GM21737 (cell line): ENCODE results near the gene AQP9.

ENCODE experiments used
- ATAC-seq: cut with Tn5 transposase; IDR thresholded peaks from one replicate; pipeline ENCODE4 v1.9.1; 2021; ENCODE audit warnings: mild to moderate bottlenecking, moderate library complexity; ENCODE audit not compliant: unreplicated experiment

AQP9 gene

GRCh38 chr15:58139989-58140522 lies 1.9 kb downstream of the AQP9 start:
- ATAC-seq = no peak

GRCh38 chr15:58141894-58142293 lies 3.7 kb downstream of the AQP9 start:
- ATAC-seq = no peak

- no peak for ATAC-seq
Measured at GRCh38 chr15:58142827-58143461, 4.8 kb downstream of the AQP9 start.

GRCh38 chr15:58145606-58146005 lies 7.4 kb downstream of the AQP9 start:
- no peak for ATAC-seq

DNA sequence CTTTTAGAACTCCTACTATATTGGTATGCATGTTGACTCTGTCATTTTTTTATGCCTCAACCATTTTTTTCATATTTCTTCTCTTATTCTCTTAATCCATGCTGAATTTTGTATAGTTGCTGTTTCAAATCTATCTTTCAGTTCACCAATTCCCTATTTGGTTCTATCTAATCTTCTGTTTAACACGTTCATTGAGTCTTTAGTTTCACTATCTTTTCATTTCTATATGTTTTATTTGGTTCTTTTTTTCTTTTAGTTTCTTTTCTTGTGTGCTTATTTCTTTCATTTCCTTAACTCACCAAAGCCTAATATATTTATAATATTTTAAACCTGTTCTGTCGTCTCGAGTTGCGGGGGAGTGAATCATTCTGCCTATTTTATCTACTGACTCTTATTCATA lies 8.0 kb downstream of the AQP9 start:
- ATAC-seq = no peak

- ATAC-seq = no peak
Measured at GRCh38 chr15:58146749-58147148, 8.6 kb downstream of the AQP9 start.

GRCh38 chr15:58147171-58147611 lies 9.0 kb downstream of the AQP9 start:
- ATAC-seq = no peak

DNA sequence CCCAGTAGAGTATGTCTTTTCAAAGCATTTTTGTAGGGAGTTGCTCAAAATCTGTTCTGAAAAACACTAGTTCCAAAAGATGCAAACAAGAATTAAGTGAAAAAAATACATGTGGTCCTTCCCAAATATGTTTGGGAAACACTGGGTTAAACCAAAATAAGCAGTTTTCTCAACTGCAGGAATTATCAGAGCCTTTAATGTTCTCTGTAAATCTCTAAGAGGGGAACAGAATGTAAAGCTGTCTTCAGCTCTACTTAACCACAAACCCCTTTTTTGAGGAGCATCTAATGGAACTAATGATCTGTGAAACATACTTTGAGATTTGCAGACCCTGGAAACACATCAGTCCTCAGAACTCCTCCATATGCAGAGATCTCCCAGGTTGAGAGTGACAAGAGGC lies 9.9 kb downstream of the AQP9 start:
- ATAC-seq = no peak

- no peak for ATAC-seq
Measured at GRCh38 chr15:58148633-58149445, 10.7 kb downstream of the AQP9 start.

GRCh38 chr15:58154769-58155168 lies 16.6 kb downstream of the AQP9 start:
- ATAC-seq = no peak

DNA sequence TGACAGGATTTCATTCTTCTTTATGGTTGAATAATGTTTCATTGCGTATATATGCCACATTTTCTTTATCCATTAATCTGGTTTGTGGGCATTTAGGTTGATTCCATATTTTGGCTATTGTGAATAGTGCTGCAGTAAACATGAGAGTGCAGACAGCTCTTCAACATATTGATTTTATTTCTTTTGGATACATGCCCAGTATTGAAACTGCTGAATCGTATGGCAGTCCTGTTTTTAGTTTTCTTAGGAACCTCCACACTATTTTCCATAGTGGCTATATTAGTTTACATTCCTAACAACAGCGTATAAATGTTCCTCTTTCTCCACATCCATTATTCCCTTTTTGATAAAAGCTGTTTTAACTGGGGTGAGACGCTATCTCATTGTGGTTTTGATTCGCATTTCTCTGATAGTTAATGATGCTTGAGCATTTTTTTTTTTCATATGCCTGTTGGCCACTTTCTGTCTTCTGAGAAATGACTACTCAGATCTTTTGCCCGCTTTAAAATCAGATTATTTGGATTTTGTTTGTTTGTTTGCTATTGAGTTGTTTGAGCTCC lies 21.7 kb downstream of the AQP9 start:
- no peak for ATAC-seq

DNA sequence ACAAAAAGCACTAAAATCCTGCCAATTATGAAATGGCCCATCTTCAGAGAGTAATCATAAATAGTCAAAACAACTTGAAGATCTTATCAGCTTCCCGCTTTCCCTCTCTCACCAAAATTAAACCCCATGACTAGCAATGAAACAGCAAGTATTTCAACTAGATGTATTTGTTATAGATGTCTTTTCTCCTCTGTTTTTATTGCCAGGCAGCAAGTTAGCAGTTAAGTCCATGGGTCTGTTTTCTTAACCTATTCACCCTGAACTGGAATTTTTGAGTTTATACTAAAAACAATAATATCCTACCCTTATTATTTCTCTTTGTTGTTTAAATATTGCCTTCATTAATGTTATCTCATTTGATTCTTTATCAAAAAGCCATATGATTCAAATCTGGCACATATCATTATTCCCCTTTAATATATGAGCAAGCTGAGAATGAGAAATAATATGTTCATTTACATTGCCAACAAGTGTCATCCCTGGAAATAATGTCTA lies 23.3 kb downstream of the AQP9 start:
- no peak for ATAC-seq

DNA sequence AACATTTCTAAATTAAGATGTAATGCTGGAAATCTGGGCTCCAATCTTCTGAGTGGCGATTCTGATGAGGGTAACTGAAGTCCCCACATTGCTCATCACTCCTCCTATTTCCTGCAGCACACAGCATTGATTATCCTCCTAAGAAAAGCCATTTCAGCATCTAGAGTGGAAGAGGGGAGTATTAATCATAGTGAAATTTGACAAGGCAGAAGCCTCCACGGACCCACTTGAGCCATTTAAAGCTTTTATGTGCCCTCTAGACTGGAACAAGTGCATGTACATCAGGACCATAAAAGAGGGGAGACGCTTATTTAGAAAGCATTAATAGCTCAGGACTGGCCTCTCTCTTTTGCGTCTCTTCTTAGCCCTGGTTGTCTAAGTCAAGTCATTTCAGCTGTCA lies 25.8 kb downstream of the AQP9 start:
- no peak for ATAC-seq

DNA sequence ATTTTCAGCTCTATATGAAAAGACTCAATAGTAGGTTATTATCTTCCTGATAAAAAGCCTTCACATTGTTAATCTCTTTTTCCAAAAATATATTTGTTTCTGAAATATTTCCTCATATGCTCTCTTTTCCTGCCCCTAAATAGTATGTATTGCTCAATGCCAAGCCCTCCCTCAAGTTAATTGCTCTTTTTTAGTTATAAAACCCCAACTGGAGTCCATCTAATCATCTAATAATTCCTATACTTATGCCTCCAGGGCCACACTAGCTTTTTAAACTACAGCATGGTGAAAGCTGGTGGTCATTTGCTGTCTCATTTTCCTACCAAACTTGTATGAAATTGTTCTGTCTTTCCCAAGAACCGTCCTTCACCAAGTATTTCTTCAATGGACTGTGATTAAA lies 26.7 kb downstream of the AQP9 start:
- ATAC-seq = no peak

DNA sequence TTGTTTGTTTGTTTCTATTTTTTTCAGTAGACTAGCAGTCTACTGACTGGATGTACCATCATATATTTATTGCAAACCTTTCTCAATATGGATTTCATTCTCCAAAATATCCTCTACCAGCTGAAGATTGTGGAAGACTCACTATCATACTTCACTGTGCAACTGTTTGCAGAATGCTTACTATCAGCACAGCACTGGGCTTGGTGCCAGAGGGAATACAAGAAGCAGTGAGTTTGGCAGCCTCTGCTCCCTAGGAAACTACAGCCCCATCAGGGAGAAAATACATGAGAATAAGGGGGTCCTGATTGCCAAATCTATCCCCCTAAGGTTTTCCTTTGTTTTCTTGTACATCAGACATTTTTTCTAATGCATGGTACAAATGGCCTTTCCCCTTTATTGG lies 27.5 kb downstream of the AQP9 start:
- ATAC-seq = no peak

DNA sequence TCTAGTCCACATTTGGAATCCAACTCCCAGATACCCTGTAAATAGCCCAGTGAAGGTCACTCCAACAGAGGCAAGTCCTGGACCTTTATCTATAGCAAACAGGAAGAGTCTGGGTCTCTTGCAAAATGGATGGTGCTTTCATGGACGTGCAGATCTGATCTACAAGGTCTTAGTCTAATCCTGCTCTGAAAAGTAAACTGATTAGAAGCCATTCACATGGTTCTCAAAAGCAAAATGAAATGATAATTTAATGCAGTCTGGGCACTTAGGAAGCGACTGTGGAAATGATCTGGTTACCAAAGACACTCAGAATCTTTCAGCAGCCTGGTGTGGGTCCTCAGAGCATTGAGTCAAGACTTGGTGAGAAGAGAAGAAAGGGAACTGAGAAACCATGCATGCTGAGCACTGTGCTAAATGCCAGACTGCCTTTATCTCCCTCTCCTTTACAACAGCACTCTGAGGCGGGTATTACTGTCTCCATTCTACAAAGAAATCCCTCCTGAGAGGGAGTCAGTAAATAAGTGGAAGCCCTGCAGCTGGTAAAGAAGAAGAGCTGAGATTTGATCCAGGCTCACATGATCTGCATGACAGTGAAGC lies 29.0 kb downstream of the AQP9 start:
- ATAC-seq = no peak

GRCh38 chr15:58169934-58170333 lies 31.8 kb downstream of the AQP9 start:
- no peak for ATAC-seq

DNA sequence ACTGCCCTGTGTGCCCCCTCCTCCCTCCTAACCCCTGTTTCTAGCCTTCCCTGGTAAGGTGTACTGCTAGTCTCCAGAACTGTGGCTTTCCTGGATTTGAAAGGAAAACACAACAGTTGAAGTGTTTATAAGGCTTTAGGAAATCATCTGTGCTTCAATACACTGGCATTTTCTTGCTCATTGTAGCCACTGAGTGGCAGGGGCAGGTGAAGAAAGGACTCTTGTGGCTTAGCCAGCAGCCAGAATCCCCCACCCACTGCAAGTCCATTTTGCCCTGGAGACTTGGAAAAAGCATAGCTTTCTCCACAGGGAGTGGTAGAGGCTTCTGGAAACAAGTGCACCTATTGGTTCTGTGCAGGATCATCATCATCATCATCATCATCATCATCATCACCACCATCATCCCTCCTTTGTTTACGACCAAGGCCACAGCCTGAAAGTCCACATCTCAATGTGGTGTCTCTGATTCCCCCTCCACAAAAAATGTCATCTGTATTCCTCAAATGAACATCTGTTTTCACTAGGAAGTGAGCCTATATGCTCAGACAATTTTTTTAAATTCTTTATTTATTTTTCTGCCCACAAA lies 33.4 kb downstream of the AQP9 start:
- no peak for ATAC-seq

DNA sequence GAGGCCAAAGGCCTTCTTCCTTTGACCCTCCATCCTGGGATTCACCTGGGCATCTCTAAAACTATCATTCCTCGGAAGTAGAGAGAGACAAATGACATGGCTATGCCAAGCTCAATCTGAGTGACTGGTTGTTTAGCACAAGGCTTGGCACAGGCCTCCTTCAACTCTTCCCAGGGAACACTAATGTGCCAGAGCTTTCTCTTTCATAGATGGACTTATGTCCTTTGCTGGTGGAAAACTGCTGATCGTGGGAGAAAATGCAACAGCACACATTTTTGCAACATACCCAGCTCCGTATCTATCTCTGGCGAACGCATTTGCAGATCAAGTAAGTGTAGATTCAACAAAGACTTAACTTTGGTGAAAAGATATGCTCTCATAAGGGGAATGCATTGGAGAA lies 36.5 kb downstream of the AQP9 start:
- ATAC-seq = no peak

- no peak for ATAC-seq
Measured at GRCh38 chr15:58175955-58176354, 37.8 kb downstream of the AQP9 start.

DNA sequence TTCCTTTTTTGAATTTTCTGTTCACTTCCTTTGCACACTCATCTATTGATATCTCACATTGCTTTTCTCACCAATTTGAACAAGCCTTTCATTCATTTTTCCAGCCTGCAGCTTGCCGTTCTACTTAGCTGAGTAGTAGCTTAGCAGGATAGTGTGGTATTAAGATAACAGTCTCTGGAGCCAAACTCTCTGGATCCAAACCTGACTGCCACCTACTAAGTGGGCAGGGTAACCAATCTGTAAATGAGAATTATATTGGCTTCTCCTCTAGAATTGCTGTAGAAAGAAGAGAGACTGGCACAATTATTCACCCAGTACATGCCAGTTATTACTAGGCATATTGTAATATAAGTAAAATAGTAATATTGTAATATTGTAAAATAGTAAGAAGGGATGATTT lies 40.5 kb downstream of the AQP9 start:
- no peak for ATAC-seq
